Right lobe of liver (tissue), 6 donors: ENCODE measurements around the gene ZNF365. TPM values are rescaled to one million over a fixed set of nuclear protein-coding genes. Genes with fewer than 3 reads are reported as not detected.
"Not testable (repeated sequence)": the region's sequence is repeated elsewhere in the genome, so short reads cannot be mapped to it uniquely, and the experiment has no call there.

Source experiments
- ATAC-seq, 4 donors: fragments of 200-7000 bp; cut with Tn5 transposase; one replicate each; pipeline ENCODE4 v1.9.1; 2020; ENCODE audit warnings: mild to moderate bottlenecking in 4 of 4, moderate library complexity in 4 of 4
- DNase-seq, 3 donors: peaks; one replicate each; pipeline ENCODE4 v3.0.0-alpha.2; 2020
- H3K27ac ChIP-seq, 3 donors: fragments of 200-600 bp; one replicate each; pipeline ENCODE4 v1.8.0; 2022
- H3K27me3 ChIP-seq, 2 donors: fragments of 200-600 bp; one replicate each; pipeline ENCODE4 v1.8.0; 2022
- H3K36me3 ChIP-seq, 4 donors: fragments of 200-600 bp; sonication (generic) in 1 of 4; one replicate each; pipeline versions ENCODE4 v1.5.1 to v1.8.0; 2017 to 2022; ENCODE audit warnings: control low read depth in 1 of 4
- H3K4me1 ChIP-seq, 4 donors: fragments of 200-600 bp; sonication (generic) in 1 of 4; one replicate each; pipeline versions ENCODE4 v1.5.1 to v1.8.0; 2017 to 2022; ENCODE audit warnings: control low read depth in 1 of 4
- H3K4me3 ChIP-seq, 3 donors: fragments of 200-600 bp; one replicate each; pipeline ENCODE4 v1.8.0; 2022
- H3K9me3 ChIP-seq, 4 donors: fragments of 200-600 bp; sonication (generic) in 1 of 4; one replicate each; pipeline versions ENCODE4 v1.5.1 to v1.8.0; 2017 to 2022; ENCODE audit warnings: control low read depth in 1 of 4
- POLR2A ChIP-seq: fragments of 450-650 bp; IDR thresholded peaks from one replicate; pipeline ENCODE4 v1.6.1; 2017; ENCODE audit warnings: antibody characterized with exemption, mild to moderate bottlenecking
- WGBS: methylation state at CpG from one replicate; pipeline ENCODE4 v1.1.6; 2018; ENCODE audit warnings: low coverage, low lambda C conversion rate; ENCODE audit not compliant: insufficient coverage; ENCODE audit errors: missing lambda C conversion rate; 5-methylcytosine and 5-hydroxymethylcytosine counted together
- intact Hi-C, 2 donors: fragments of 100-400 bp; cut with DNase I; formaldehyde crosslinking; loops; one replicate each; pipeline versions ENCODE4 v1.11.2 to v1.14.1; 2022
- total RNA-seq, 6 experiments: library from RNA; depleted of rRNA in 2 of 6; stranded (reverse); fragments of >200 nt in 2 of 6; fragmentation: NEBNext Ultra II Directional in 3 of 6; extraction: Animal tissue kit (Norgen Biotek cat#: 25700) in 3 of 6; gene quantifications; one replicate each; pipeline versions ENCODE4 v1.1.0 to v1.2.4, GENCODE V29; 2016 to 2023
- TF ChIP-seq, protein P1 (sequence below), 4 donors: fragments of 200-600 bp in 3 of 4; fragments of 450-650 bp in 1 of 4; IDR thresholded peaks; one replicate each; pipeline versions ENCODE4 v1.5.1 to v1.8.0; 2016 to 2022; ENCODE audit warnings: antibody characterized with exemption in 4 of 4, mild to moderate bottlenecking in 2 of 4
- donor health status: DM: no; HTN: yes; CAD: no.
- donor health status: DM: no; HTN: no; CAD: no.
- donor health status: DM: no; HTN: no; CAD: no.
- donor health status: DM: no; HTN: yes; CAD: no.
- donor health status: DM: no; HTN: yes; CAD: no.

ZNF365 gene
- total RNA-seq, 6 experiments from 2014 or later, result 0.06 TPM; not detected in 5

GRCh38 chr10:62354916-62355315 is 19.3 kb upstream of the ZNF365 start:
- WGBS, result 61% methylated on average over 2 of the region's 2 CpGs

DNA sequence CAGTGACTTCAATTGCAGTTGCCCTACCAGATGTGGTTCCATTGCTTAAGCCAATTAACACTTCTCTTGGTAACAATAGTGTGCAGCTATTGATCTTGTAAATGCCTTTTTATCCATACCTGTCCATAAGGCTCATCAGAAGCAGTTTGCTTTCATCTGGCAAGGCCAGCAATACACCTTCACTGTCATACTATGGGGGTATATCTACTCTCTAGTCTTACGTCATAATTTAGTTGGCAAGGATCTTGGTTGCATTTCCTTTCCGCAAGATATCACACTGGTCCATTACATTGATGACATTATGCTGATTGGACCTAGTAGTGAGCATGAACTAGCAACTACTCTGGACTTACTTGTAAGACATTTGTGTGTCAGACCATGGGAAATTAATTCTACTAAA is 17.7 kb upstream of the ZNF365 start:
- DNase-seq (no peak), ATAC-seq (no peak)
- intact Hi-C loops, result no loop called here
- H3K9me3 ChIP-seq, result no peaks in the 10 kb centered on the region
- no peak overlapping the region for H3K27ac ChIP-seq
- WGBS, result 71% methylated on average over 2 of the region's 2 CpGs
- H3K4me1 ChIP-seq, result no peaks in the 10 kb centered on the region
- no peaks in the 10 kb centered on the region for H3K36me3 ChIP-seq
- H3K4me3 ChIP-seq, result no peak overlapping the region
- no peaks in the 10 kb centered on the region for H3K27me3 ChIP-seq
- TF ChIP-seq, protein P1, sequence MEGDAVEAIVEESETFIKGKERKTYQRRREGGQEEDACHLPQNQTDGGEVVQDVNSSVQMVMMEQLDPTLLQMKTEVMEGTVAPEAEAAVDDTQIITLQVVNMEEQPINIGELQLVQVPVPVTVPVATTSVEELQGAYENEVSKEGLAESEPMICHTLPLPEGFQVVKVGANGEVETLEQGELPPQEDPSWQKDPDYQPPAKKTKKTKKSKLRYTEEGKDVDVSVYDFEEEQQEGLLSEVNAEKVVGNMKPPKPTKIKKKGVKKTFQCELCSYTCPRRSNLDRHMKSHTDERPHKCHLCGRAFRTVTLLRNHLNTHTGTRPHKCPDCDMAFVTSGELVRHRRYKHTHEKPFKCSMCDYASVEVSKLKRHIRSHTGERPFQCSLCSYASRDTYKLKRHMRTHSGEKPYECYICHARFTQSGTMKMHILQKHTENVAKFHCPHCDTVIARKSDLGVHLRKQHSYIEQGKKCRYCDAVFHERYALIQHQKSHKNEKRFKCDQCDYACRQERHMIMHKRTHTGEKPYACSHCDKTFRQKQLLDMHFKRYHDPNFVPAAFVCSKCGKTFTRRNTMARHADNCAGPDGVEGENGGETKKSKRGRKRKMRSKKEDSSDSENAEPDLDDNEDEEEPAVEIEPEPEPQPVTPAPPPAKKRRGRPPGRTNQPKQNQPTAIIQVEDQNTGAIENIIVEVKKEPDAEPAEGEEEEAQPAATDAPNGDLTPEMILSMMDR (IDR thresholded peaks at IDR 0.05), result no peak
- no peak for TF ChIP-seq POLR2A

More at GRCh38 chr10:62354916-62355315, 19.3 kb upstream of the ZNF365 start:
- H3K27me3 ChIP-seq, result no peaks in the 10 kb centered on the region
- no peaks in the 10 kb centered on the region for H3K36me3 ChIP-seq
- H3K9me3 ChIP-seq, result no peaks in the 10 kb centered on the region
- H3K4me1 ChIP-seq, result no peaks in the 10 kb centered on the region
- no peak for DNase-seq
- no peak overlapping the region for H3K4me3 ChIP-seq
- H3K27ac ChIP-seq, result no peak overlapping the region
- intact Hi-C loops, result no loop called here
- no peak for ATAC-seq
- TF ChIP-seq POLR2A, result no peak
- TF ChIP-seq, protein P1 (IDR thresholded peaks at IDR 0.05), result no peak

DNA sequence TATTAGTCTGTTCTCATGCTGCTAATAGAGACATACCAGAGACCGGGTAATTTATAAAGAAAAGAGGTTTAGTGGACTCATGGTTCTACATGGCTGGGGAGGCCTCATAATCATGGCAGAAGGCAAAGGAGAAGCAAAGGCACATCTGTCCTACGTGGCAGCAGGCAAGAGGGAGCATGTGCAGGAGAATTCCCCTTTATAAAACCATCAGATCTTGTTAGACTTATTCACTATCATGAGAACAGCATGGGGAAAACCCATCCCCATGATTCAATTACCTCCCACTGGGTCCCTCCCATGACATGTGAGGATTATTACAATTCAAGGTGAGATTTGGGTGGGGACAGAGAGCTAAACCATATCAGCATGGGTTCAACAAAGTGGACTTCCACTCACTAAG is 16.0 kb upstream of the ZNF365 start:
- H3K4me3 ChIP-seq, H3K36me3 ChIP-seq, ATAC-seq, H3K9me3 ChIP-seq, H3K27me3 ChIP-seq, H3K4me1 ChIP-seq, DNase-seq, H3K27ac ChIP-seq, intact Hi-C loops: not testable (repeated sequence)
- WGBS, result 34% methylated on average over 2 of the region's 2 CpGs

GRCh38 chr10:62373639-62373994 is 552 bp upstream of the ZNF365 start:
- DNase-seq (no peak), ATAC-seq (no peak)
- Histone ChIP-seq H3K27me3 (no peaks in the 10 kb centered on the region), H3K36me3 (no peaks in the 10 kb centered on the region), H3K9me3 (no peaks in the 10 kb centered on the region), H3K27ac (no peak overlapping the region), H3K4me1 (no peaks in the 10 kb centered on the region), H3K4me3 (peak overlapping the region in 1 of 3 donors; percentile 35)
- TF ChIP-seq, protein P1 (IDR thresholded peaks at IDR 0.05), result no peak
- TF ChIP-seq POLR2A, result no peak
- intact Hi-C loops, result no loop called here
- WGBS, result 21% methylated on average over 8 of the region's 8 CpGs

- 36% methylated on average over 10 of the region's 12 CpGs for WGBS
These were observed 917 bp downstream of the ZNF365 start for GRCh38 chr10:62374862-62375710.

More at GRCh38 chr10:62374862-62375710, 917 bp downstream of the ZNF365 start:
- intact Hi-C loops, result no loop called here
- no peak for TF ChIP-seq POLR2A
- TF ChIP-seq, protein P1 (IDR thresholded peaks at IDR 0.05), result no peak
- ATAC-seq (no peak), DNase-seq (no peak)
- H3K4me1 ChIP-seq, result no peaks in the 10 kb centered on the region
- no peaks in the 10 kb centered on the region for H3K9me3 ChIP-seq
- no peak overlapping the region for H3K4me3 ChIP-seq
- H3K27ac ChIP-seq, result no peak overlapping the region
- no peaks in the 10 kb centered on the region for H3K36me3 ChIP-seq
- no peaks in the 10 kb centered on the region for H3K27me3 ChIP-seq
